Hematopoietic multipotent progenitor cell treated with erythropoietin and hydrocortisone succinate and interleukin-3 and kit ligand, for 15 days (in vitro differentiated cells): ENCODE results near the gene CDC73.
"Not testable (repeated sequence)": the region's sequence is repeated elsewhere in the genome, so short reads cannot be mapped to it uniquely, and the experiment has no call there.

Experiments used
- DNase-seq: peaks from one replicate; pipeline ENCODE4 v3.0.0-alpha.2; 2015; ENCODE audit warnings: low spot score

Gene CDC73

GRCh38 chr1:193181536-193181935, 59.7 kb downstream of the CDC73 start:
- no peak for DNase-seq

DNA sequence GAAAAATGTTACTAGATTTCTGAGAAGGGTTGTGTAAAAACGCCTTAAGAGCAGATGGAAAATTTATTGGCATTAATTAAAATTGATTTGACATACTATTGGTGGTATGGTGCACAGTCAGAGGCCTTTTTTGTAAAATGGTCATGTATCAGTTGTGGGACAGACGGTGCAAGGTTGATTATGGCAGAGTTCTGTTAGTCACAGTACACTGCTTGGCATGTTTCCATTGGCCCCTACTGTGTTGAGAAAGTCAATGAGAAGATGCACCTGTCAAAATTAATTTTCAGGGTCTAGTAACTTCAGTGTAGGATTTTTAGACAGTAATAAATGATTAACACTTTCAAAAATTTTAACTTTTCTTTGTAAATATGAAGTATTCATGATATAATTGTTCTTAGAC, 60.2 kb downstream of the CDC73 start:
- peak; percentile 18 for DNase-seq

DNA sequence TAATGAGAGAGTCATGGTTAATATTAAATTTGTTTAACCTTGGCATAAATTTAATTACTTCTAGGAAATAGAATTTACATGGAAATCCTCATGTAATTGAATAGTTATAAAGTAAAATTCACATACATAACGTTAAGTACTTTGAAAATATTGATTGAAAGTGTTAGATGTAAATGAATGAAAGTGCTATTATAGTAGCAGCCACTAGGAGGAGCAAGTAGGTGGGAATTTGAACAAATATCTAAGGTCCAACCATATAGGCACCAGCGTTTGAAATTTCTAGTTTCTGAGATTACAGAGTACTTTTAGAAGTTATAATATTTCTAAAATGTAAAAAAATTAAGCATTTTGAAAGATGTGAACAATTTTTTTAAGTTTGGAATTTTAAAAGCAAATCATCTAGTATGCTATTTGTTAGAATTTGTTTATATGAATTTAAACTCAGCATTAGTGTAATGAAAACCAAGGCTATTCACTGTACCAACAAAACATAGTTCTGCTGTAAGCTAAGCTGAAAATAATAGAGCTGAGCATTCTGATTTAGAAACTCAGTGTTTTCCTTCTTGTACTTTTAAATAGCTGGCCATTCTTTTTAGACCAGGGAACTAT, 61.3 kb downstream of the CDC73 start:
- peak; percentile 74 for DNase-seq

DNA sequence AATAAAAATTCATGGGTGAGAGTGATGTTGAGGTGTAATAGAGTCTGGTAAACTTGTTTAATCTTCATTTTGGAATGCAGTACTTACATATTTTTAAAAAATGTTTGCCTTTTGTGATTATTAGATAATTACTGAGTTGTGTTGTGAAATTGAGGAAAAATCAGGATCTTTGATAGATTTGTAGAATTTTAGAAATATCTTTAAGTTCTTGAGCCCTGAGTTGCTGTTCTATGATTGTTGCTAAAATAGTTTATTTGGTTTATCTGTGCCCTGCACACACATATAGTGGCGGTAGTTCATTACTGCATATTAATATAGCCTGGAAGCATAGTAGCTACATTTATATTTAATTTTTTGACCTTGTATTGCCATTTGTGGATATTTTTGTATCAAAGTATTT, 62.9 kb downstream of the CDC73 start:
- DNase-seq, result no peak

DNA sequence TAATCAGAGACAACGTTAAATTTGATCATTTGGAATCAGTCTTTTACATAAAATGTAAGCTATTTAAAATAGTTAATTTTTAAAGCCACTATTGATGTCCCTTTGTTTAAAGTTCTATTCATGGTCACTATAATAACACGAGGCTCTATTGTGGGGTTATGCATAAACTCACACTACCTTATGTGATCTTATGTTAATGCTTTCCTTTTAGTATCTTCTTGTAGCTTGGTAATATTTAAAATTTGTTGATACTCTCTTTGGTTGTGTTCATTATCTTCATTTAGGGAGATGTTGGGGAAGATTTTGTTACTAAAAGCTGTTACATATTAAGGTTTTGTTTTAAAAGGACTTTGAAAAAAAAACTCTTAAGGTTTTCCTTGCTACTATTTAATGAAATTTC, 63.4 kb downstream of the CDC73 start:
- no peak for DNase-seq

DNA sequence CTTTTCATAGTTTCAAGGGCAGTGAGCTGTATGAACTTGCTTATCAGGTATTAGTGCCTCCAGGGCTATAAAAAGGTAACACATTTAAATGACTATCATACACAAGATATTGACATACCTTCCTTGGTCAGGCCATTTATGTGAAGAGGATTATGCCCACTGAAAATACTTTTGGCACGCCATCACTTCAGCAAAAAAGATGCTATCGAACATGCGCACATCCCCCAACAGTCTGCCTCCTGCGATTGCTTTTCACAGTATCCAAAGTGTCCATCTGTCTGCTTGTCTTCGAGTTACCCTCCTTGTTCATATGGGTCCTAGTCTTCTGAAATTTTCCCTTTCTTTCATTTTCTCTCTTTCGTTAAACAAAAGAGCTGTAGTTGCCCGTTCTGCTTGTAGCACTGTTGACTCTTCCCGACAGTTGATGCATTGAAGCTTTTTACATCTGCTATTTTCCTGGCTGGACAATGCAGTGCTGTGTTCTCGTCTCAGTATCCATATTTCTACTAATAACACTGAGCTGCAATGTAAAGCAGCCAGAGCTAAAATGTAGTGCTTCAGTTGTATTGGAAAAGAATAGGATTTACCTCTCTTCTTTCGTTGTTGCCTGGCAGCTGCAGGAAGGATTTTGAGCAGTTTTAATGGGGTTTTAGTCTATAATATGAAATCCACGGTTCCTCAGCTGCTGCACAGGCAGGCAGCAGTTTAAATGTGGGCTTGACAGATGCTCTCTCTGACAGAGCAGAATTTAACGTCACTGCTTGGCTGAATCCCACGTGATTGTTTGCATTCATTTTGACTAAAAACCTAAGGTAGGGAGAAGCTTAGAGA, 64.3 kb downstream of the CDC73 start, which contains the start of gene B3GALT2:
B3GALT2 (minus strand) TSS at position 713 of the 831 bp plus-strand sequence. CDS start 5,051 bp downstream, outside the sequence.
- DNase-seq, result no peak

DNA sequence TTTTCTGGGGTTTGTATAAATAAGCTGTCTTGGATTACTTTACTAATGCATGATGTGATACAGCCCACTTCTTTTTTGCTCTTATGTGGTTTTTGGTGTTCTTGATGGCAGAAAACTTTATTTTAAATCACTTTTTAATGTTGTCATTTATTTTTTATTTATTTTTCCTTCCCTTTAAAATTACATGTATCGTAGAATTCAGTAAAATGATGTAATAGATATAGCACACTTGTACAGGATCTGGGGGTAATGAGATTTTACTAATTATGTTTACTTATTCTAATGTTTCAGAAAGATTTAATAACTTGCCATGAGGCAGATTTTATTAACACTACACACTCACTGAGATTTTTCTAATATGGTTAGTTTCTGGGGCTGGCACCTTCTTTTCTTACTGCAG, 65.3 kb downstream of the CDC73 start:
- no peak for DNase-seq

- DNase-seq, result not testable (repeated sequence)
These were observed 67.1 kb downstream of the CDC73 start for GRCh38 chr1:193188915-193189314.

- no peak for DNase-seq
These were observed 67.7 kb downstream of the CDC73 start for GRCh38 chr1:193189442-193190095.

- DNase-seq, result no peak
These were observed 68.4 kb downstream of the CDC73 start for GRCh38 chr1:193190096-193190744.

- no peak for DNase-seq
These were observed 70.8 kb downstream of the CDC73 start for GRCh38 chr1:193192586-193192985.

DNA sequence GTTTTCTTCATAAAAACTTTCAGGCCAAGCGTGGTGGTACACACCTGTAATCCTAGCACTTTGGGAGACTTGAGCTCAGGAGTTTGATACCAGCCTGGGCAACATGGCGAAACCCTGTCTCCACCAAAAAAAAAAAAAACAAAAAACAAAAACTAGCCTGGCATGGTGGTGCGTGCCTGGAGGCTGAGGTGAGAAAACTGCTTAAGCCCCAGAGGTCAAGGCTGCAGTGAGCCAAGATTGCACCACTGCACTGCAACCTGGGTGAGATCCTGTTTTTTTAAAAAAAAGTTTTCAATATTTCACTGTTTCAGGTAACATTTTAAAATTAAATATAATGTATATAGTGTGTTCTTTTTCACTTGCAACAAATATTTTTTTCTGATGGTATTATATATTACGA, 78.1 kb downstream of the CDC73 start:
- DNase-seq, result no peak

DNA sequence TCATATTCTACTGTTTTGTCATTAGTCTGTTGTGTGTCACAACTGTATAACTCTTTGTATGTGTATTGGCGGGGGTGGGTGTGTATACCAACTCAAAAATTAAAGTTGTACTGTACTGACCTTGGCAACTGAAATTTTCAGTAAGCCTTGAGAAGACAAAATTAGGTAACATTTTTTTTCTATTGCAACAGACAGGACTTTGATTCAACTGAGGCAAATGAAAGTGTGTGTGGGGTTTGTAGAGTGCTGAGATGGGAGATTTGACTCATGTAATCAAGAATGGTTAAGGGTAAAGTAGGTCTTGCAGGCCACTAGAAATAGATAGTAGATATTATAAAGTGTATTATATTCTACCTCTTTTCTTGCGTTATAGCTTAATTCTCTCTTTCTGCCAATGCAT, 79.2 kb downstream of the CDC73 start:
- DNase-seq, result no peak

DNA sequence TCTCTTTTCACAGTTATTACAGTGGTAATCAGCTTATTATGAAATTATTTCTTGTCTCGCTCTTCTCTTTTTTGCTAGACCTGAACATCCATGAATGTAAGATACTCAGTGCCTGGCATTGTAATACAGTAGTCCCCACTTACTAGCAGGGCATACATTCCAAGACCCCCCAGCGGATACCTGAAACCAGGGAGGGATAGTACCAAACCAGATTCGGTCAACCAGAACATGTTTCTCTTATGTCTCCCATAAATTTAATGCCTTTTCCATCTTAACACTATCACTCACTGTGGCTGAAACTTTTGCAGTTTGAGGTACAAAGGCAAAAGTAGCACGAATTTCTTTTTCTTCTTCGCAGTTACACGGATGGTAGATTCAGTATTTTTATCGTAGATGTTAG, 89.2 kb downstream of the CDC73 start:
- DNase-seq, result no peak

DNA sequence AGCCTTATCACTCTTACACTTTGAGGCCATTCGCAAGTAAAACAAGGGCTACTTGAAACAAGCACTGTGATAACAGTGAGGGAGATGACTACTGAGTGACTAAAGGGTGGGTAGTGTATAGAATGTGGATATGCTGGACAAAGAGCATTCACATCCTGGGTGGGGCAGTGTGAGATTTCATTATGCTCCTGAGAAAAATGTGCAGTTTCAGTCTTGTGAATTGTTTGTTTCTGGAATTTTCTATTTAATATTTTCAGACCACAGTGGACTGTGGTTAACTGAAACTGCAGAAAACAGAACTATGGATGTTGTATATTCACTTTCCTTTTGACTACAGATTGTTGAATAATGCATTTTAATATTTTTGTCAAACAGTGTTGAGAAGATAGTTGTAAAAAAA, 89.7 kb downstream of the CDC73 start:
- no peak for DNase-seq

- DNase-seq, result no peak
These were observed 90.8 kb downstream of the CDC73 start for GRCh38 chr1:193212637-193213036.

DNA sequence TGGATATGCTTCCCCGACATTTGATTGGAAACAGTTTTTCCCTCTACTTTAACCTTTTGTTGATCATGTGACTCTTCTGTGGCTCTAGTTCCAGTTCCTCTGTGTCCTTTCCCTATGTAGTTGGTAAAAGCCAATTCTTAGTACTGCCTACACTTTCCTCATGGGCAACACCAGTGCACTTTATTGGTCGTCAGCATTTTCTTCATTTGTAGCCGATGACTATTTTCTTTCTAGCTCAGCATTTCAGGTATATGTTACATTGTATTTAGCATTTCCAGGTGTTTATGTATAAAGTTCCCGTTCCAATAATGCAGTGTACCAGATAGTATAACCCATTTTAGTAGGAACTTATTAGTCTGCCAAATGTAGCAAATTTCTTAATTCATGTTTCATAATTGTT, 92.2 kb downstream of the CDC73 start:
- no peak for DNase-seq

- no peak for DNase-seq
These were observed 95.1 kb downstream of the CDC73 start for GRCh38 chr1:193216920-193217319.

DNA sequence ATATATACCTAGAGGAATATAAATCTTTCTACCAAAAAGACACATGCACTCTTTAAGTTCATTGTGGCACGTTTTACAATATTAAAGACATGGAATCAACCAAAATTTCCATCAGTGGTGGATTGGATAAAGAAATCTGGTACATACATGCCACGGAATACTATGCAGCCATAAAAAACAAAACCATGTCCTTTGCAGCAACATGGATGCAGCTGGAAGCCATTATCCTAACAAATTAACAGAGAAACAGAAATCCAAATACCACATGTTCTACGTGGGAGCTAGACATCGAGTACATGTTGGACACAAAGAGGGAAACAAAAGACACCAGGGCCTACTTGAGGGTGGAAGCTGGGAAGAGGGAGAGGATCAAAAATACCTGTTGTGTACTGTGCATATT, 97.6 kb downstream of the CDC73 start:
- DNase-seq, result no peak

DNA sequence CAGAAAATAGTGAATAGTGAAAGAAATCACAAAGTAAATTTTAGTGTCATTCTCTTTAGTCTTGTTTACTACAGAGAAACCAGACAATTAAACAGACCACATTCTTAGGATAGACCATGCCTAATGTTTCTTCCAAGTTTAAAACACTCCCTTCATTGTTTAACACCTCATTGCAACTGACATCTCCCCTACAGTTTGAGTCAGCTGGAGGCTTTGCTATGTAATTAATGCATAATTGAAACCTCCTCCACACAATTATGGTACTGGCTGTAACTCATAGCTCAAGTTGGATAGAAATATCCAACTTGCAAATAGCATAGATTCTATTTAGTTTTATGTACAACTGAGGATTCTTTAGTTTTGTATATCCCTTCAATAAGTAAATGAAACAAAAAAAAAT, 99.8 kb downstream of the CDC73 start:
- DNase-seq, result no peak

- DNase-seq, result no peak
These were observed 100.3 kb downstream of the CDC73 start for GRCh38 chr1:193222056-193222615.

- no peak for DNase-seq
These were observed 107.3 kb downstream of the CDC73 start for GRCh38 chr1:193229136-193229535.
